H1 (cell line): ENCODE measurements around the gene HOATZ. TPM values are rescaled to one million over a fixed set of nuclear protein-coding genes. Genes with fewer than 3 reads are reported as not detected.

Experiments
- GTF2F1 ChIP-seq: IDR thresholded peaks from 2 replicates; pipeline ENCODE4 v1.6.1; 2012; ENCODE audit warnings: low read depth, low read length, improper control_type of control experiment, borderline replicate concordance
- polyA plus RNA-seq, 7 experiments: library from polyadenylated mRNA; depleted of rRNA in 3 of 7; stranded (reverse) in 5 of 7; unstranded in 2 of 7; fragments of >200 nt in 5 of 7; fragments of 200-250 nt in 2 of 7; gene quantifications; 1 replicate in 5 of 7; 2 replicates in 1 of 7; 4 replicates in 1 of 7; pipeline versions ENCODE4 v1.2.1 to v1.2.3, GENCODE V29; 2011 to 2013; ENCODE audit warnings: missing spikeins in 2 of 7, mixed read lengths in 2 of 7
- total RNA-seq: library from RNA; stranded (reverse); fragmentation: NEBNext Ultra II Directional; extraction: Animal tissue kit (Norgen Biotek cat#: 25700); gene quantifications from 2 replicates; pipeline ENCODE4 v1.2.1, GENCODE V29; 2021

Gene HOATZ
- total and polyA plus RNA-seq, 2 of the 8 experiments (the other 6 are each of a cell fraction or from before 2014, with no cell fraction given), result not detected

DNA sequence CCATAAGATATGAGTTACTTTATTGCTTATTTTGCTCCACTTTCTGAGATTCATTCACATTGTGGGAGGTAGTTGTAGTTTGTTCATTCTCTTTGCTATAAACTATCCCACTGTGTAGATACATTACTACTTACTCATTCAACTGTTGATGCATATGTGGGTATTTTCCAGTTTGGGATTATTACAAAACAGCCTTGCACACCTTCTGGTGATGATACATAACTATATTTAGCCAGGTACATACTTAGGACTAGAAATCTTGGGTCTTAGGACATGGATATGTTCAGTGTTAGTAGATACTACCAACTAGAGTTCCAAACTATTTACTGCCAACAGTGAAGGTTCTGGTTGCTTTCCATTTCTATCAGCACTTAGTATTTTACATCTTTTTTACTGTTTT is 40.1 kb upstream of the HOATZ start (continued):
- no peak for TF ChIP-seq GTF2F1
